DND-41 (cell line): ENCODE measurements around the gene LGALSL.

Experiments used
- EZH2 ChIP-seq: IDR thresholded peaks from 3 replicates; pipeline ENCODE4 v1.6.1; 2012; ENCODE audit warnings: borderline replicate concordance, low read depth, mild to moderate bottlenecking, moderate library complexity, low read length, inconsistent platforms; ENCODE audit not compliant: severe bottlenecking
- TF ChIP-seq, protein P1 (sequence below): IDR thresholded peaks from 2 replicates; pipeline ENCODE4 v1.5.1; 2012; ENCODE audit warnings: borderline replicate concordance, low read length, moderate library complexity, mild to moderate bottlenecking; ENCODE audit not compliant: poor library complexity, severe bottlenecking; ENCODE audit errors: extremely low read depth

DNA sequence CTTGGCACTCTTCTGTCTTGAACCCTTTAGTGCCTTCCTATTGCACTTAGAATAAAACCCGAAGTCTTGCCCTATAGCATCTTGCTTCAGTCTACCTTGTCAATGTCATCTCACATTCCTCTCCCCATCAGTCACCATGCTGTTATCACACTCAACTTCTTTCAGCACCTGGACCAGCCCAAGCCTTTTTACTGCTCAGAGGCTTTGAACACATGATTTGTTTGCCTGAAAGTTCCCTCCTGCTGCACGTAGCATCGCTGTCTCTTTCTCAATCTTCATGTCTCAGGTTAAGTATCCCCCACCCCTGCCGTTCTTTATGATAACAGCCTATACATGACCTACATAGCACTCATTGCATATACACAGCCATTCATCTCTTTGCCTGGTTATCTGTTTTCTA, 41.3 kb upstream of the LGALSL start:
- TF ChIP-seq, protein P1, sequence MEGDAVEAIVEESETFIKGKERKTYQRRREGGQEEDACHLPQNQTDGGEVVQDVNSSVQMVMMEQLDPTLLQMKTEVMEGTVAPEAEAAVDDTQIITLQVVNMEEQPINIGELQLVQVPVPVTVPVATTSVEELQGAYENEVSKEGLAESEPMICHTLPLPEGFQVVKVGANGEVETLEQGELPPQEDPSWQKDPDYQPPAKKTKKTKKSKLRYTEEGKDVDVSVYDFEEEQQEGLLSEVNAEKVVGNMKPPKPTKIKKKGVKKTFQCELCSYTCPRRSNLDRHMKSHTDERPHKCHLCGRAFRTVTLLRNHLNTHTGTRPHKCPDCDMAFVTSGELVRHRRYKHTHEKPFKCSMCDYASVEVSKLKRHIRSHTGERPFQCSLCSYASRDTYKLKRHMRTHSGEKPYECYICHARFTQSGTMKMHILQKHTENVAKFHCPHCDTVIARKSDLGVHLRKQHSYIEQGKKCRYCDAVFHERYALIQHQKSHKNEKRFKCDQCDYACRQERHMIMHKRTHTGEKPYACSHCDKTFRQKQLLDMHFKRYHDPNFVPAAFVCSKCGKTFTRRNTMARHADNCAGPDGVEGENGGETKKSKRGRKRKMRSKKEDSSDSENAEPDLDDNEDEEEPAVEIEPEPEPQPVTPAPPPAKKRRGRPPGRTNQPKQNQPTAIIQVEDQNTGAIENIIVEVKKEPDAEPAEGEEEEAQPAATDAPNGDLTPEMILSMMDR = no peak
- no peak for TF ChIP-seq EZH2
